HepG2 (cell line): ENCODE data around the gene FDXACB1. TPM values are rescaled to one million over a fixed set of nuclear protein-coding genes. Genes with fewer than 3 reads are reported as not detected.

ENCODE experiments used
- ATAC-seq: fragments of 200-7000 bp; cut with Tn5 transposase; 3 replicates; pipeline ENCODE4 v1.9.1; 2020; ENCODE audit warnings: mild to moderate bottlenecking, moderate library complexity
- BruUV-seq: library from RNA; stranded (reverse); fragments of 400-500 nt; replicated peaks from 2 replicates; lab custom pipeline; 2021; lab: Mats Ljungman, UMichigan
- CTCF ChIA-PET: fragments of 300-600 bp; formaldehyde crosslinking; extraction: SDS; loops from one replicate; lab custom pipeline; 2021; ENCODE audit warnings: low total read pairs, inconsistent platforms, low intra/inter-chr PET ratio; lab: Yijun Ruan, JAX
- POLR2A ChIA-PET: fragments of 350-600 bp; sonication (Branson Sonifier 250); formaldehyde crosslinking; loops from one replicate; lab custom pipeline; 2020; ENCODE audit warnings: antibody characterized with exemption, inconsistent platforms; lab: Yijun Ruan, JAX
- DNase-seq: peaks from one replicate; pipeline ENCODE4 v3.0.0-alpha.2; 2015; ENCODE audit warnings: low spot score
- FAIRE-seq: peaks from 3 replicates; lab custom pipeline; 2011; peaks lifted over from hg19 to GRCh38; lab: Jason Lieb, UNC
- H2AFZ ChIP-seq: one replicate; pipeline ENCODE4 v1.6.1; 2011; ENCODE audit warnings: low read length, inconsistent platforms
- H3K27ac ChIP-seq: fragments of 300-600 bp; 3 replicates; pipeline ENCODE4 v1.8.0; 2011; ENCODE audit warnings: mixed run types, mild to moderate bottlenecking, mixed read lengths, low read length, inconsistent platforms; ENCODE audit not compliant: insufficient read depth; ENCODE audit errors: extremely low read length
- H3K27me3 ChIP-seq, 2 experiments: fragments of 200-600 bp in 1 of 2; 2 replicates in 1 of 2; 3 replicates in 1 of 2; pipeline versions ENCODE4 v1.6.0 to v1.8.0; 2011; ENCODE audit warnings: low read length in 2 of 2, mild to moderate bottlenecking in 2 of 2, moderate library complexity in 2 of 2, inconsistent platforms in 1 of 2; ENCODE audit not compliant: insufficient read depth in 2 of 2, control insufficient read depth in 1 of 2
- H3K36me3 ChIP-seq, 2 experiments: fragments of 200-600 bp in 1 of 2; replicated peaks in 1 of 2; 2 replicates in 1 of 2; 3 replicates in 1 of 2; pipeline versions ENCODE4 v1.5.1 to v1.8.0; 2011; ENCODE audit warnings: low read length in 2 of 2, inconsistent platforms in 1 of 2; ENCODE audit not compliant: insufficient read depth in 2 of 2, control insufficient read depth in 1 of 2
- H3K4me1 ChIP-seq: 2 replicates; pipeline ENCODE4 v1.5.1; 2012; ENCODE audit warnings: low read length, inconsistent platforms; ENCODE audit not compliant: insufficient read depth
- H3K4me2 ChIP-seq: 2 replicates; pipeline ENCODE4 v1.6.0; 2011; ENCODE audit warnings: low read depth, low read length, inconsistent platforms
- H3K4me3 ChIP-seq, 3 experiments: fragments of 200-600 bp in 1 of 3; sonication (generic), shearing (Covaris generic) in 1 of 3; replicated peaks in 1 of 3; 2 replicates each; pipeline ENCODE4 v1.5.1; 2011 to 2016; ENCODE audit warnings: low read length in 3 of 3, inconsistent platforms in 2 of 3, low read depth in 2 of 3, mild to moderate bottlenecking in 2 of 3, control low read depth in 1 of 3, mixed read lengths in 1 of 3; ENCODE audit not compliant: insufficient read depth in 1 of 3
- H3K79me2 ChIP-seq: one replicate; pipeline ENCODE4 v1.6.1; 2011; ENCODE audit warnings: low read length, inconsistent platforms; ENCODE audit not compliant: insufficient read depth
- H3K9ac ChIP-seq: 2 replicates; pipeline ENCODE4 v1.6.0; 2011; ENCODE audit warnings: mild to moderate bottlenecking, low read depth, low read length, inconsistent platforms; ENCODE audit not compliant: insufficient read depth
- H3K9me3 ChIP-seq: 2 replicates; pipeline ENCODE4 v1.5.1; 2012; ENCODE audit warnings: mild to moderate bottlenecking, low read length
- H4K20me1 ChIP-seq: 2 replicates; pipeline ENCODE4 v1.6.0; 2011; ENCODE audit warnings: inconsistent platforms, mild to moderate bottlenecking, low read length, moderate library complexity; ENCODE audit not compliant: insufficient read depth
- ELF1 ChIP-seq: sonication (generic); formaldehyde crosslinking; IDR thresholded peaks from 2 replicates; pipeline ENCODE4 v1.4.0; 2020; ENCODE audit warnings: missing genetic modification reagents
- KLF12 ChIP-seq: sonication (generic); formaldehyde crosslinking; IDR thresholded peaks from 2 replicates; pipeline ENCODE4 v1.4.0; 2020; ENCODE audit warnings: missing genetic modification reagents, borderline replicate concordance
- MED8 ChIP-seq: sonication (generic); formaldehyde crosslinking; IDR thresholded peaks from 2 replicates; pipeline ENCODE4 v1.8.1; 2023; ENCODE audit warnings: mild to moderate bottlenecking, missing genetic modification reagents; ENCODE audit not compliant: insufficient replicate concordance
- NCOR1 ChIP-seq: fragments of 200-600 bp; sonication (generic); IDR thresholded peaks from 2 replicates; pipeline ENCODE4 v1.7.0; 2017; ENCODE audit warnings: antibody characterized with exemption, low read length, borderline replicate concordance
- RARA ChIP-seq: IDR thresholded peaks from 2 replicates; pipeline ENCODE4 v1.6.1; 2016; ENCODE audit warnings: missing genetic modification reagents, missing compliant biosample characterization
- ZBTB20 ChIP-seq: sonication (generic); formaldehyde crosslinking; IDR thresholded peaks from 2 replicates; pipeline ENCODE4 v1.8.1; 2023; ENCODE audit warnings: missing genetic modification reagents, low read depth, mild to moderate bottlenecking, borderline replicate concordance
- ZNF12 ChIP-seq: sonication (generic); formaldehyde crosslinking; IDR thresholded peaks from 2 replicates; pipeline ENCODE4 v1.5.0; 2020; ENCODE audit warnings: missing genetic modification reagents
- ZNF17 ChIP-seq: sonication (generic); formaldehyde crosslinking; IDR thresholded peaks from 2 replicates; pipeline ENCODE4 v1.5.0; 2020; ENCODE audit warnings: mild to moderate bottlenecking, missing genetic modification reagents
- ZNF570 ChIP-seq: sonication (generic); formaldehyde crosslinking; IDR thresholded peaks from 2 replicates; pipeline ENCODE4 v1.4.0; 2020; ENCODE audit warnings: mild to moderate bottlenecking, missing genetic modification reagents, borderline replicate concordance
- WGBS: methylation state at CpG from one replicate; pipeline ENCODE4 v1.1.6; 2017; ENCODE audit warnings: low lambda C conversion rate; 5-methylcytosine and 5-hydroxymethylcytosine counted together
- in situ Hi-C: cut with HindIII; loops from 2 replicates; pipeline ENCODE4 v1.10.0; 2017; ENCODE audit warnings: low pct_unique_long_range_greater_than_20kb; ENCODE audit not compliant: extremely low pct_ligation_motif_present
- intact Hi-C: fragments of 100-400 bp; cut with micrococcal nuclease; formaldehyde crosslinking; loops from one replicate; pipeline ENCODE4 v1.10.0; 2022; ENCODE audit not compliant: unreplicated experiment
- polyA plus RNA-seq, 8 experiments: library from polyadenylated mRNA; depleted of rRNA in 3 of 8; stranded (reverse) in 7 of 8; unstranded in 1 of 8; fragments of >200 nt; fragmentation: Illumina TruSeq in 4 of 8; extraction: Trizol in 4 of 8; gene quantifications; 2 replicates each; pipeline versions ENCODE4 v1.2.1 to v1.2.3, GENCODE V29; 2011 to 2016; ENCODE audit warnings: low read depth in 4 of 8, missing spikeins in 1 of 8, mixed read lengths in 1 of 8; ENCODE audit not compliant: insufficient read depth in 1 of 8
- total RNA-seq, 5 experiments: library from RNA; depleted of rRNA; stranded (reverse); fragments of >200 nt; fragmentation: Illumina TruSeq; extraction: Trizol; gene quantifications; 2 replicates each; pipeline ENCODE4 v1.2.3, GENCODE V29; 2016; ENCODE audit warnings: low read depth in 1 of 5
- TF ChIP-seq, protein P1 (sequence below): sonication (generic); formaldehyde crosslinking; IDR thresholded peaks from 2 replicates; pipeline ENCODE4 v1.5.0; 2020; ENCODE audit warnings: missing genetic modification reagents, mild to moderate bottlenecking, borderline replicate concordance

Gene FDXACB1
- total and polyA plus RNA-seq, 2 of the 13 experiments (the other 11 are each of a cell fraction or from before 2014, with no cell fraction given) = 1.1 to 3.4 TPM

DNA sequence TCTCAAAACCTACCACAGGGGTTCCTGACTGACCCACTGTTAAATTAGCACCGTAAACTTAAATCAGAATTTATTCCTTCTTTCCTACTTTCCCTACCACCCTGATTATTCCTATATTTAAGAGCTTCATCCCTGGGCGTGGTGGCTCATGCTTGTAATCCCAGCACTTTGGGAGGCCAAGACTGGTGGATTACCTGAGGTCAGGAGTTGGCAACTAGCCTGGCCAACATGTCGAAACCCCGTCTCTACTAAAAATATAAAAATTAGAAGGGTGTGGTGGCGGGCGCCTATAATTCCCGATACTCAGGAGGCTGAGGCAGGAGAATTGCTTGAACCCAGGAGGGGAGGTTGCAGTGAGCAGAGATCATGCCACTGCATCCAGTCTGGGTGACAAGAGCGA lies 27.9 kb downstream of the FDXACB1 start:
- FAIRE-seq (no peak), ATAC-seq (no peak), DNase-seq (no peak)
- TF ChIP-seq NCOR1 = no peak
- ChIA-PET POLR2A (interaction anchor here (0.7 kb wide), 1 partner anchor 264 kb away, joined by 4 read pairs; no protein-coding TSS in a partner anchor), CTCF (interaction anchor here (1.6 kb wide), 1 partner anchor 286 kb away, joined by 6 read pairs; no protein-coding TSS in a partner anchor)
- in situ Hi-C loops (no loop called here), intact Hi-C loops (no loop called here)
- Histone ChIP-seq H3K27ac (no peak overlapping the region), H3K36me3 (peaks cover 5 to 44% of the 10 kb centered on the region in 2 experiments), H3K9ac (no peak overlapping the region), H3K79me2 (no peaks in the 10 kb centered on the region), H4K20me1 (no peaks in the 10 kb centered on the region), H3K9me3 (no peaks in the 10 kb centered on the region), H3K4me2 (no peak overlapping the region), H2AFZ (no peak overlapping the region), H3K4me3 (no peak overlapping the region), H3K27me3 (no peaks in the 10 kb centered on the region), H3K4me1 (no peaks in the 10 kb centered on the region)
- 99% methylated on average over 8 of the region's 8 CpGs for WGBS
- BruUV-seq = no TSS peak

DNA sequence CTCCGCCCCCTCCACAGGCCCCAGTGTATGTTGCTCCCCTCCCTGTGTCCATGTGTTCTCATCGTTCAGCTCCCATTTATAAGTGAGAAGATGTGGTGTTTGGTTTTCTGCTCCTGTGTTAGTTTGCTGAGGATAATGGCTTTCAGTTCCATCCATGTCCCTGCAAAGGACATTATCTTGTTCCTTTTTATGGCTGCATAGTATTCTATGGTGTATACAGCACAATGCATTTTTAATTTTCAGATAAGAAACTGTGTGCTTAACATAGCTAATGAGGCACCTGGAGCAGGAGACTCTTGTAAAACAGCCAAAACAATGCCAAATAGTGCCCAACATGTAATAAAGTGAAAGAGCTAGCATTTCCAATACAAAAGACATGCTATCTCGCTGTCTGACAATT lies 29.3 kb downstream of the FDXACB1 start:
- Histone ChIP-seq H2AFZ (no peak overlapping the region), H3K4me1 (no peaks in the 10 kb centered on the region), H3K4me3 (no peak overlapping the region), H3K4me2 (no peak overlapping the region), H3K79me2 (no peaks in the 10 kb centered on the region), H3K27ac (no peak overlapping the region), H4K20me1 (no peaks in the 10 kb centered on the region), H3K9me3 (no peaks in the 10 kb centered on the region), H3K27me3 (no peaks in the 10 kb centered on the region)
- ChIA-PET CTCF (no interaction called here), POLR2A (no interaction called here)
- no peak for FAIRE-seq
- BruUV-seq = no TSS peak
- in situ Hi-C loops = no loop called here
- no peak for ATAC-seq
- 95% methylated on average over 3 of the region's 3 CpGs for WGBS
- TF ChIP-seq RARA (CRISPR knock-in tag) (no peak), ELF1 (no peak), ZBTB20 (CRISPR knock-in tag) (no peak), ZNF17 (no peak), ZNF12 (no peak), KLF12 (CRISPR knock-in tag) (no peak), ZNF570 (CRISPR knock-in tag) (no peak), MED8 (CRISPR knock-in tag) (no peak)
- TF ChIP-seq, protein P1, sequence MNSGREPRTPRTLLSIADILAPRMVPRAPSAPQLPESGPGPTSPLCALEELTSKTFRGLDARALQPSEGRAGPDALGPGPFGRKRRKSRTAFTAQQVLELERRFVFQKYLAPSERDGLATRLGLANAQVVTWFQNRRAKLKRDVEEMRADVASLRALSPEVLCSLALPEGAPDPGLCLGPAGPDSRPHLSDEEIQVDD = no peak
- TF ChIP-seq, all 625 proteins: peak for 0
- Histone ChIP-seq H3K9ac (no peak overlapping the region), H3K36me3 (peaks cover 6 to 49% of the 10 kb centered on the region in 2 experiments)
- no peak for DNase-seq
- intact Hi-C loops = no loop called here
